Small intestine (tissue), 7 donors: ENCODE results near the gene MAD2L1BP. TPM values are rescaled to one million over a fixed set of nuclear protein-coding genes. Genes with fewer than 3 reads are reported as not detected.

Source experiments
- DNase-seq, 2 donors: peaks; one replicate each; pipeline versions ENCODE4 v3.0.0 to v3.0.0-alpha.2; 2013
- FAIRE-seq: peaks from 2 replicates; lab custom pipeline; 2012; peaks lifted over from hg19 to GRCh38; lab: Jason Lieb, UNC
- H3K27ac ChIP-seq, 3 donors: one replicate each; pipeline ENCODE4 v1.5.1; 2013; ENCODE audit warnings: low read length in 2 of 3, mild to moderate bottlenecking in 2 of 3, control low read depth in 1 of 3, inconsistent platforms in 1 of 3, low read depth in 1 of 3, moderate library complexity in 1 of 3
- H3K27me3 ChIP-seq, 3 donors: one replicate each; pipeline ENCODE4 v1.6.1; 2013; ENCODE audit warnings: low read length in 3 of 3, inconsistent platforms in 1 of 3; ENCODE audit not compliant: control insufficient read depth in 3 of 3, insufficient read depth in 3 of 3
- H3K36me3 ChIP-seq, 3 donors: one replicate each; pipeline ENCODE4 v1.6.1; 2013; ENCODE audit warnings: low read length in 3 of 3, inconsistent platforms in 1 of 3, low read depth in 1 of 3, mild to moderate bottlenecking in 1 of 3, moderate library complexity in 1 of 3; ENCODE audit not compliant: control insufficient read depth in 3 of 3, insufficient read depth in 2 of 3
- H3K4me1 ChIP-seq, 3 donors: one replicate each; pipeline ENCODE4 v1.6.1; 2013; ENCODE audit warnings: low read length in 2 of 3, inconsistent platforms in 1 of 3, low read depth in 1 of 3, mild to moderate bottlenecking in 1 of 3, moderate library complexity in 1 of 3; ENCODE audit not compliant: control insufficient read depth in 3 of 3, insufficient read depth in 2 of 3
- H3K4me3 ChIP-seq, 3 donors: one replicate each; pipeline ENCODE4 v1.5.1; 2013; ENCODE audit warnings: low read length in 3 of 3, control low read depth in 1 of 3, inconsistent platforms in 1 of 3, low read depth in 1 of 3, mild to moderate bottlenecking in 1 of 3, moderate library complexity in 1 of 3
- H3K9me3 ChIP-seq, 2 donors: one replicate each; pipeline ENCODE4 v1.6.1; 2013; ENCODE audit warnings: low read depth in 1 of 2, low read length in 1 of 2; ENCODE audit not compliant: control insufficient read depth in 2 of 2, insufficient read depth in 1 of 2
- WGBS, 3 donors: extraction: QIAGEN DNeasy Blood & Tissue Kit; methylation state at CpG; one replicate each; pipeline ENCODE4 v1.1.7; 2013; 5-methylcytosine and 5-hydroxymethylcytosine counted together
- polyA plus RNA-seq, 4 donors: library from polyadenylated mRNA; stranded (reverse) in 3 of 4; unstranded in 1 of 4; fragments of 200-250 nt in 3 of 4; fragments of 120-200 nt in 1 of 4; gene quantifications; one replicate each; pipeline versions ENCODE4 v1.2.1 to v1.2.3, GENCODE V29; 2013
- donor health status: healthy with polysubstance abuse.
- donor health status: control.
- donor health status: control.
- donor health status: Bipolar disorder and iron deficiency.
- donor health status: healthy.

MAD2L1BP gene
- polyA plus RNA-seq, 4 donors = 29.1 to 59.4 (median 46.3) TPM

- Histone ChIP-seq H3K4me1 (peaks cover 0 to 2% (median 0%) of the 10 kb centered on the region in 3 donors), H3K27me3 (no peaks in the 10 kb centered on the region), H3K9me3 (no peaks in the 10 kb centered on the region), H3K4me3 (no peak overlapping the region), H3K27ac (no peak overlapping the region), H3K36me3 (peaks cover 4 to 76% (median 16%) of the 10 kb centered on the region in 3 donors)
- DNase-seq = no peak
- WGBS, 3 donors = 93 to 95% (median 93%) methylated on average over 10 of the region's 10 CpGs
- FAIRE-seq = no peak
These were observed 13.8 kb upstream of the MAD2L1BP start for GRCh38 chr6:43621836-43622180.

DNA sequence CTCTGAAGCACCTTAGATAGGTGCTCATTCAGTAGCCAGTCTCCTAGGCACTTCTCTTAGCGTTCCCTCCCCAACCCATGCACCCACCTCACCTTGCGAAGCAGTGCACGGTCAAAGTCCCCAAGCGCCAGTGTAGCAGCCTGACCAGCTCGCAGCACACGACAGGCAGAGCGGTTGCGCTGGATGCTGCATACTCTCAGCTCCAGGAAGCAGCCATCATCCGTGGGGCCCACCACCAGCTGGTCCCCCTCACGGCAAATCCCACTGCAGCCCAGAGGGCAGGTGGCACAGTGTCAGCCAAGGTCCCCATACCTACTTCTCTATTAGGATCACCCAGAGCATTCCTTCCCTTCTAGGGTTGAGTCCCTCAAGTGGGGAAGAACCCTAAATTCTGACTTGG, 13.1 kb upstream of the MAD2L1BP start:
- Histone ChIP-seq H3K27me3 (no peaks in the 10 kb centered on the region), H3K4me1 (peaks cover 0 to 9% (median 3%) of the 10 kb centered on the region in 3 donors), H3K27ac (no peak overlapping the region), H3K36me3 (peaks cover 4 to 79% (median 16%) of the 10 kb centered on the region in 3 donors), H3K4me3 (no peak overlapping the region), H3K9me3 (no peaks in the 10 kb centered on the region)
- no peak for FAIRE-seq
- WGBS, 3 donors = 95 to 96% (median 95%) methylated on average over 10 of the region's 10 CpGs
- no peak for DNase-seq

- H3K9me3 ChIP-seq = no peaks in the 10 kb centered on the region
- peaks cover 4 to 72% (median 16%) of the 10 kb centered on the region in 3 donors for H3K36me3 ChIP-seq
- H3K4me3 ChIP-seq = no peak overlapping the region
- H3K27ac ChIP-seq = no peak overlapping the region
- H3K4me1 ChIP-seq = peaks cover 0 to 14% (median 6%) of the 10 kb centered on the region in 3 donors
- no peak for DNase-seq
- no peaks in the 10 kb centered on the region for H3K27me3 ChIP-seq
- WGBS, 3 donors = 91 to 94% (median 92%) methylated on average over 12 of the region's 12 CpGs
- FAIRE-seq = no peak
These were observed 11.5 kb upstream of the MAD2L1BP start for GRCh38 chr6:43623880-43624785.

- no peak overlapping the region for H3K4me3 ChIP-seq
- FAIRE-seq = no peak
- 83 to 94% (median 93%) methylated on average over 7 of the region's 7 CpGs for WGBS, 3 donors
- H3K36me3 ChIP-seq = peaks cover 4 to 71% (median 16%) of the 10 kb centered on the region in 3 donors
- H3K4me1 ChIP-seq = peaks cover 0 to 14% (median 6%) of the 10 kb centered on the region in 3 donors
- H3K27me3 ChIP-seq = no peaks in the 10 kb centered on the region
- DNase-seq = no peak
- no peaks in the 10 kb centered on the region for H3K9me3 ChIP-seq
- no peak overlapping the region for H3K27ac ChIP-seq
These were observed 10.8 kb upstream of the MAD2L1BP start for GRCh38 chr6:43624786-43625288.

- no peak overlapping the region for H3K27ac ChIP-seq
- H3K36me3 ChIP-seq = peaks cover 4 to 68% (median 16%) of the 10 kb centered on the region in 3 donors
- FAIRE-seq (no peak), DNase-seq (no peak)
- 87 to 93% (median 93%) methylated on average over 16 of the region's 16 CpGs for WGBS, 3 donors
- H3K4me3 ChIP-seq = no peak overlapping the region
- no peaks in the 10 kb centered on the region for H3K9me3 ChIP-seq
- peaks cover 0 to 19% (median 6%) of the 10 kb centered on the region in 3 donors for H3K4me1 ChIP-seq
- H3K27me3 ChIP-seq = no peaks in the 10 kb centered on the region
These were observed 10.1 kb upstream of the MAD2L1BP start for GRCh38 chr6:43625393-43625992.

GRCh38 chr6:43627008-43627825, 8.4 kb upstream of the MAD2L1BP start:
- WGBS, 3 donors = 62 to 77% (median 74%) methylated on average over 5 of the region's 5 CpGs
- Histone ChIP-seq H3K4me3 (no peak overlapping the region), H3K4me1 (peaks cover 0 to 19% (median 6%) of the 10 kb centered on the region in 3 donors), H3K27ac (peak overlapping the region; percentile 27 to 76 (median 75)), H3K36me3 (peaks cover 4 to 52% (median 4%) of the 10 kb centered on the region in 3 donors), H3K9me3 (no peaks in the 10 kb centered on the region), H3K27me3 (no peaks in the 10 kb centered on the region)
- DNase-seq (peak; percentile 65 to 81), FAIRE-seq (no peak)

- FAIRE-seq (no peak), DNase-seq (peak; percentile 48 to 86)
- Histone ChIP-seq H3K27me3 (no peaks in the 10 kb centered on the region), H3K4me3 (peak overlapping the region; percentile 93 to 100 (median 95)), H3K4me1 (peaks cover 0 to 19% (median 6%) of the 10 kb centered on the region in 3 donors), H3K9me3 (no peaks in the 10 kb centered on the region), H3K36me3 (peaks cover 2 to 39% (median 4%) of the 10 kb centered on the region in 3 donors), H3K27ac (peak overlapping the region; percentile 61 to 94 (median 92))
- 1 to 3% (median 1%) methylated on average over 23 to 25 of the region's 25 CpGs for WGBS, 3 donors
These were observed 7.1 kb upstream of the MAD2L1BP start for GRCh38 chr6:43628393-43629103.
